ENCODE data around the gene NDUFS6.
"Not testable (repeated sequence)": the region's sequence is repeated elsewhere in the genome, so short reads cannot be mapped to it uniquely, and the experiment has no call there.

The NDUFS6 gene

DNA sequence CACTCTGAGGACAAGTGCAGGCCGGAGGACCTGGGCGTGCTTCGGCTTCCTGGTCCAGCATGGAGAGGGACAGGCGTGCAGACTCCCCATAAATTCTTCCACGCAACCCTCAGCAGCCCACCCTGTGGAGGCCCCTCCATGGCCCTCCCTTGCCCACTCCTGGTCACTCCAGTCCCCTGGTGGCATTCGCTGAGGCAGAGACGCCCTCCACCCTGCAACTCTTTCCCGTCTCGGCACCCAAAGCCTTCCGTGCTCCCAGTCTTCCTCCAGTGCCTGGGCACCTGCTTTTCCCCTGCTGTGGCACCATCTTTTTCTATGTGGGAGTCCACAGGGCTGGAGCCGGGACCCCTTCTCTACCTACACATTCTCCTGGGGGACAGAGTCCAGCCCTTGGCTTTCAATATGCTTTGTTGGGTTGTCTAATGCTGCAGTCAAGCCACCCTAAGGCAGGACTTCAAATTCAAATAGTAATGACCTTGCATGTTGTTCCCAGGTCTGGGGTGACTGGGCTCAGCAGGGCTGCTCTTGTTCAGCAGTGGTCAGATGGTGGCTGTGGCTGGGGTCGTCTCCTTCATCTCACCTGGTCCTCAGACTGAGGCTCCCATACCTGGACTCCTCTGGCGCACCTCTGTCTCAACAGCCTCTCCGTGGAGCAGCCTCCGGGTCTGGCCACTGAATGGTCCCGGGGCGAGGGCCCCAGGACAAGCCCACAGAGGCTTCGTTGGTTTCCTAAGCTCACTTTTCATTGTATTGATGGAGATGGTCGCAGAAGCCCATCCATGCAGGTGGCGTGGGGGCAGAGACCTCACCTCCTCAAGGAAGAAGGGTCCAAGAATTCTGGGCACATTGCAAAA is 16.8 kb upstream of the NDUFS6 start:
- no peak for DNase-seq

DNA sequence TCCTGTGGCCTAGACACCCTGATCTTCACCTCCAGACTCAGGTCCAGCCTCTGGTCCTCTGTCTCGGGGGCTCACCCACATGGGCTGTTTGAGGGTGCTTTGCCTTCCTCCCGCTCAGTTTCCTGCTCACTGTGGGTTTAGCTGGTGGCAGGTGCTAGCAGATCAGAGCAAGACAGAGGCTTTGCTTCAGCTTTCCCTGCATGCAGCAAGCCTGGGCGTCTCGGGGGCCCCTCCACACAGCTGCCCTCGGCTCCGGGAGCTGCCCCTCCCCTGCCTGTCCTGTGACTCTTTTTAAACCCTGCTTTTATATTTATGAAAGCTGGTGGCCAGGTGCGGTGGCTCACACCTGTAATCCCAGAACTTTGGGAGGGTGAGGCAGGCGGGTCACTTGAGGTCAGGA is 16.1 kb upstream of the NDUFS6 start:
- no peak for DNase-seq

DNA sequence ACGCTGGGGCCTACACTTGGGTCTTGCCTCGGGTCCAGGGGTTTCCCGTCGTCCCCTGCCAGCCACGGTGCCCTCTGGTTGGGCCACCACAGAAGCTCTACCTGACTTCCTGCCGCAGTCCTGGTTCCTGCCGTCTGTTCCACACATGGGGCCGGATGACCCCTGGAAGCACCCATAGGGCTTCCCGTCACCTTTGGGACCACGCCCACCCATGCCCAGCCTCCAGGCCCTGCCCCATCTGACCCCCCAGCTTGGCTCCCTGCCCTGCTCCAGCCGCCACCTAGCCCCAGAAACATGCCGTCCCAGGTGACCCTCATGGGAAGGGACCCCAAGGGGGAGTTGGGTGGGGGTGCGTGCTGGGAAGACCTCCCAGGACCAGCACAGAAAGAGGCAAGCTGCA is 15.2 kb upstream of the NDUFS6 start:
- DNase-seq = no peak

DNA sequence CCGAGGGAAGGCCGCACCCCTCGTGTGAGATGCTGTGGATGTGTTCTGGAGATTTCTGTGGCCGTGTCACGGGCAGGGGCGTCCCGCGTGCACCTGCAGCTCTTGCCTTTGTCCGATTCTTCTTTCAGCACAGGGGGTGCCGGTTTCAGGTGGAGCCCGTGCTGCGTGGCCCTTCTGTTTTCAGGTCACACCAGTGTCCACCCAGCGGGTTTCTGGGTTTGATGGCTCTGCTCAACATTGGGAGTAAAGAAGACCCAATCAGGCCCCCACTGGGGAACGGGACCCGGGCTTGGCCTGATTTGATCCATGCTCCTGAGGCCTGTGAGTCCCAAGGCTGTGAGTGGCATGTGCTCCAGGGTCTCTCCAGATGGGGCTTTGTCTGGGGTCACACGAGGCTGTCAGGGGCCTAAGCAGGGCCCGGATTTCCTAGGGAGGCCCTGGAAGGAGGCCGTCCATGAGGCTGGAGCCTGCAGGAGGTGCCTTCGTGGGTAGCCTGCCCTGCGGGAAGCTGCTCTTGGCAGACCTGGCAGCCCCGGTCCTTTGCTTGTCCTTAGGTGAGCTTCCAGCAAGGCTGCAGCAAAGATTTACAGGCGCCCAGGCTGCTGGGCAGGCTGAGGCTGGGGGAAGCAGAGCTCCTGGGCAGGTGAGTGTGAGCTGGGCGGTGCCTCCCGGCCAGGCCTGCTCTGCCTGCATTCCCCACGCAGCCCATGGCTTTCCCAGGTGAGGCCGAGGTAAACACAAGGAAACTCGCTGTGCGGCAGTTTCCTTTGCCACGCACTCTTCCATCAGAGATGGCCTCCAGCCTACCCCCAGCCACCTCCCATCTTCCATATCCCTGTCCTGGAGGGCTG is 14.4 kb upstream of the NDUFS6 start:
- DNase-seq = no peak

DNA sequence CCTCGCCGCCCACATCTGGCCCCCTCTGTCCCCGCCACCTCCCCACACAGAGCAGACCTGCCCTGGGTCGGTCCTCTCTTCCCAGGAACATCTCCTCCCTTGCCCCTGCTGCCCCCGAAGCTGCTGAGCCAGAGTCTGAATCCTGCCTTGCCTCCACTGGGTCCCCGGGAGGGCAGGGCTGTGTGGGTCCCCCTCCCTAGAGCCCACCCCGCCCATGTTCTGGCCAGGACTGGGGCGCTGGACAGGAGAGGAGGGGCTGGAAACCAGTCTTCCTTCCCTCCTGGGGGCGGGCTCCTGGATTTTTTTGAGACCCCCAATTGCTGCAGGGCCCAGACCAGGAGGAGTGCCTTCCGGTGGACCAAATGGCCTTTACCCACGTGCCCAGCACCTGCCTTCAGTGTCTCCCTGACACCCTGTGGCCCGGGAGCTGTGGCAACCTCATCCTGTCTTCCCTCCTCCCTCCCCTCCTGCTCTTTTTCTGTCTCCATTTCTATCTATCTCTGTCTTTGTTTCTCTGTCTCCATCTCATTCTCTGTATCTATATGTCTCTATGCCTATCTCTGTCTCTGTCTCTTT is 13.6 kb upstream of the NDUFS6 start:
- no peak for DNase-seq

DNA sequence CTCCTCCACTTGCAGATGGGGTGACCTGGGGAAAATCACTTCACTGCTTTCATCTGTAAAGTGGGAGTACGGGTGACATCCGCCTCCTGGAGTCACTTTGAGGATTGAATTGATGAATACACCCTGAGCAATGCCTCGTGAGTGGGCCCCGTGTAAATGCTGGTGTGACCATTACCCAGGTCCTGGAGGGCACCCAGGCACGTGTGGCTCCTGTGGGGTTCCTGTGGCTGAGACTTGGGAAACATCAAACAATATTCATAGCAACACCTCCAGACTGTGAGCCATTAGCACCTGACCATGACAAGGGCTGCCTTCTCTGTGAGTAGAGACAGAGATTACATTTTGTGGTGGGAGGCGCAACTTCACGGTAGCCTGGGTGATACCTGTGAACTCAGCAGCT is 13.0 kb upstream of the NDUFS6 start:
- DNase-seq = no peak

DNA sequence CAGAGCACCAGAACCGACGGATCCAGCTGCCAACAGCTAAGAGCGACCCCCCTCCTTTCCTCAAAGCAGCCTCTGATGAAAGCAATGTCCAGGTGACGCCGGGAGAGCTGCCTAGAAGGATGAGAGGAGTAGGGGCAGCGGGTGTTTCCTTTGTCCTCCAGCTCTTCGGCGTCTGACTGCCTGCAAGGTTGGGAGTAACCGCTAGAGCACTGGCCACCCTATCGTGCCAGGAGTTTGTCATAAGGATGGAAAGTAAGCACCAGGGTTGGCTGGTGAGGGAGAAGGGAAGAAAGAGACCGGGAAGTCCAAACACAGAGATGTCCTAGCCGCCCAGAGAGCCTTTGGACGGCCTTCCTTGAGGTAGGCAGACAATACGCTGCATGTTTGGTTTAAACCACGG is 12.4 kb upstream of the NDUFS6 start:
- no peak for DNase-seq

DNA sequence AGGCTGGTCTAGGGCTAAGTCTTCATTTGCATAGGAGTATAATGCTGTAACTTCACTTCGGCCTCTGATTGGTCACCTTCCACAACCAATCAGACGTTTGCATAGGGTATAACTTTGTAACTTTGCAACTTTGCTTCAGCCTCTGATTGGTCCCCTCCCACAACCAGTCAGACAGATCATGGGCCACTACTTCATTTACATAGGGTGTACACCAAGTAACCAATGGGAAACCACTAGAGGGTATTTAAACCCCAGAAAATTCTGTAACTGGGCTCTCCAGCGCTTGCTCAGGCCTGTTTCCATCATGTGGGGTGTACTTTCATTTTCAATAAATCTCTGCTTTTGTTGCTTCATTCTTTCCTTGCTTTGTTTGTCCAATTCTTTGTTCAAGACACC is 11.8 kb upstream of the NDUFS6 start:
- not testable (repeated sequence) for DNase-seq

DNA sequence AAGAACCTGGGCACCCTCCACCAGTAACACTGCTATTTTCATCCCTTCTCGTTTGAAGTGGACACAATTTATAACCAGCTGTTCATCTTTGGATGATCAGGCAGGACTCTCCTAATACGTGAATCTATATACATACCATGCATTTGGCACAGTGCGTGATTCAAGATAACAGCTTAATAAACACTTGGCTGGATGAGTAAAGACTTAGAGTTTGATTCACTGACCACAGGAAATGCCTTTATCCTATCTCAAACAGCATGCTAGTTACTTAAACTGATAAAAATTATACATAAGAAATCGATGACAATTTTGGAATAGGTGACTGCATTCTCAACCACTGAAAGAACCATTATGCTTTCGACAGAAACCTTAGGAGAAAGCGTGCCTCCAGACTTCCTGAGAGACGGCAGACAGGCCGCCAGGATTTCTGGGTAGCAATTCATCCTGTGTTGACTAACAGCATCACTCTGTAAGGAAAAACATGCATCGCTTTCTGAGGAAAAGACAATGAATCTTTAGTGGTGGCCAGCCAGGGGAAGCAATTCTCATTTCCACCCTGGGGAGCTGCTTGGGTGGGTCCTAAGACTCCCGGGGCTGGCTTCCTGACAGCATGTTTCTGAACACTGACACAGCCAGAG is 11.3 kb upstream of the NDUFS6 start:
- no peak for DNase-seq

DNA sequence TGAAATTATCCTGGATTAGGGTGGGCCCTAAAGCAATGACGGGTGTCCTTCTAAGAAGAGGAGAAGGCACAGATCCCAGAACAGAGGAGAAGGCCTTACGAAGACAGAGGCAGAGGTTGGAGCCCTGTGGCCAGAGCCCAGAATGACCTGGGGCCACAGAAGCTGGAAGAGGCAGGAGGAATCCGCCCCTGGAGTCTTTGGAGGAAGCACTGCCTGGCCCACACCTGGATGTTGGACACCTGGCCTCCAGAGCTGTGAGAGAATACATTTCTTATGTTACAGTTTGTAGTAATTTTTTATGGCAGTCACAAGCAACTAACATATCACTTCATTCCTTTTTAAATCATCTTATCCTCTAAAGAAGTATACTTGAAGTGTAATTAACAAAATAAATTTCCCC is 10.0 kb upstream of the NDUFS6 start:
- no peak for DNase-seq

DNA sequence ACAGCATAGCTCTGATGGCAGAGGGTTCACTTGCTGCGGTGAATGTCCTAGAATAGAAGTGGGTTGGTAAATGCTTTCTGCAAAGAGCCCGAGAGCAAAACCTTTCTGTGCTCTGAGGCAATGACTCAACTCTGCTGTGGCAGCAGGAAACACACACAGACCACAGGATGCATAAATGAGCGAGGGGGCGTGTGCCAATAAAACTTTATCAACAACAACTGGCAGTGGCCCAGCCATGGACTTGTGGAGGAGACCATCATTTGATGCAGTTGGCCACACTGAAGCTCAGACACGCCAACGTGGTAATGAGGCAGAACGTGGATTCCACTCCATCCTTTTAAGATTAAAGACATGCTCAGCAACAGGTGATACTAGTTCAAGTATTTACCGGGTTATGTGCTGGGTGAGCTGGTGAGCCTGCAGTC is 8.4 kb upstream of the NDUFS6 start:
- DNase-seq = peak; percentile 27

DNA sequence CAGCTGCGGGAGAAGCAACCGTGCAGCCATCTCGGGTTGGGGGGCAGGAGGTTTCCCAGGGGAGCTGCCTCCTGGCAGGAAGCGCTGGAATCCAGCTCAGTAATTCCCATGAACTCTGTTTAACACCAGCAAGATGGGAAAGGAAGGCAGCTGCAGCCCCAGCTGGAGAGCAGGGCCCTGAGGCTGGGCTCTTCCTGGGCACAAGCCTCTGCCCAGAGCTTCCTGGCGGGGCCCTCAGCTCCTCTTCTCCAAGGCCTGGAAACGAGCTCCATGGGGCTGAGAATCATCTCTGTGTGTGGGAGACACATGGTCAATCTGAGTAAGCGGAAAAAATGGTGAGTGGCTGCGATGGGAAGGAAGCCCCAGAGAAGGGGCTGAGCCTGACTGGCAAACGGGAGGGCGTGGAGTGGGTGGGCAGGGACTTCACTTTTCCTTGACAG is 7.9 kb upstream of the NDUFS6 start:
- no peak for DNase-seq

DNA sequence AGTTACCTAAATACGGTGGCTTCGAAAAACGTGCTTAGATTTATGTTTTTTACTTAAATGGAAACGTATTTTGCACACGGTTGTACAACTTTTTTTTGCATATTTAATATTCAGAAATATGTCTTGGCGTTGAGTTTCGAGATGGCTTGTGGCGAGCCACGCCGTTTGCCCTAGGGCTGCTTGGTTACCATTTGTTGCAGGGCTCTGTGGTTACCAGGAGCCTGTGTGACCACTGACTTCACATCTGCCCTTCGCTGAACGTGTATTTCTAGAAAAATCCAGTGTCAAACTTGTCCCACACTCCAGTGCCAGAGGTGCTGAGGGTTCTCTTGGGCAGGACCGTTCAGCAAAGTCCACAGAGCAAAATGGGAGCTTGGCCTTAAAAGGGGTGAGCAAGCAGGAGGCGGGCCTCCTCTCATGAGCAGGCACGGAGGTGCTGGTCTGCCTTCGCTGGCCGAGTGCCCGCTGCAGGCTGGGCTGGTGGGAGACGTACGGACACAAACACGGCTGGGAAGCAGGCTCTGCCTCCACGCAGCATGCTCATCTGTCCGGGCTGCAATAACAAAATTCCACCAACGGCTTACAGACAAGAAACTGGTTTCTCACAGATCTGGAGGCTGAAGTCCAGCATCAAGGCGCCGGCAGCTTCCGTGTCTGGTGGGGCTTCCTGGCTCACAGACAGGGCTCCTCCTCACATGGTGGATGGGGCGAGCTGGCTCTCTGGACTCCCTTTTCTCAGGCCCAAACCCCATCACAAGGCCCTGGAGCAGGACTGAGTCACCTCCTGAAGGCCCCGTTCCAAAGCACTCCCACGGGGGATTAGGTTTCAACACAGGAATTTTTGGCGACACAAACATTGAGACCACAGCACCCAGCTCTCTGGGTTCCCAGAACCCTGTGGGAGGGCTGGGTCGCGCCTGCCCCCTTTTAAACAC is 7.0 kb upstream of the NDUFS6 start:
- no peak for DNase-seq

DNA sequence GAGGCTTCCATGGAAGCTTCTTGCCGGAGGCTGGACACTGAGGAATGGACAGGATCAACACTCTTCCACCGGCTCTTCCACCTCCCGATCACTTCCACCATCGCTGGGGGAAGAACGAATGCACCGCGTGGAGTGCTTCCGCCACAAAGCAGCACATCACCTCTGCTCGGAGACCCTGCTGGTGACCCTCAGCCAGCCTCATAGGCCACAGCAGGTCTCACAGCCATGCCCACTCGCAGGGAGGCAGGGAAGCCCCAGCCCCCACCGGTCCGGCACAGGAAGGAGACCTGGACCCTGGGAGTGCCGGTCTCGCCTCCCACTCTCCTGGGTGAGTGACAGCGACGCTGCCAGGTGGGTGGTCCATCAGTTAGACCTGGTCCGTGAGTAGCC is 6.3 kb upstream of the NDUFS6 start:
- DNase-seq = no peak

DNA sequence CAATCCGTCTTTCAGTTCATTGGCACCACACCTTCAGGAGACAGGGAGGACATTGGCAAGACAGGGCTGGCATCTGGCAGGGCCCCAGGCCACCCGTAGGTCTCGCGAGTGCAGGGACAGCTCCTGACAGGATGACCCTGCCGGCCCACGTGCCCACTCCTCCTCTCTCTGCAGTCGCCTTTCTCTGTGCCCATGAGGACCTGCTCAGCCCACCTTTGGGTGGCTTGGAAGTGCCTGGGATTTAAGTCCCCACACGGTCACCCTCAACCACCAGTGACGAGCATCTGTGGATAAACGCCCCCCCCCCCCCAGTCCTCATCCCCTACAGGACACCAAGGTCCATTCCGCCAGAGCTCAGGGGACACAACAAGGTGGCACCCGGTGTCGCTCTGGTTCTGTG is 5.7 kb upstream of the NDUFS6 start:
- no peak for DNase-seq

DNA sequence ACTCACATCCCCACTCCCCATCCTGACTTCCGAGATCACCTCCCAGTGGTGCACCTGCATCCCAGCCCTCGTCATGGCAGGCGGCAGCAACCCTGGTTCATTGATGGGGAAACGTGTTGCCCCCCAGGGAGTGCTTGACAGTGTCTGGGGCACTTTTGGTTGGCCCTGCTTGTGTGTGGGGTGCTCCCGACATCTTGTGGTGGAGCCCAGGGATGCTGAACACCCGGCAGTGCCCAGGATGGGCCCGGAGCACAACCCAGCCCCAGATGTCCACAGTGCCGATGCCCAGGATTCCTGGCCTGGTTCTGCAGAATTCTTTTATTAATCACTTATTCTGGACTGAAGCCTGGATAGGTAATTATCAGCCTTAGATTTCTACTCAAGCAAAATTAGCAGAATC is 5.3 kb upstream of the NDUFS6 start:
- DNase-seq = no peak

DNA sequence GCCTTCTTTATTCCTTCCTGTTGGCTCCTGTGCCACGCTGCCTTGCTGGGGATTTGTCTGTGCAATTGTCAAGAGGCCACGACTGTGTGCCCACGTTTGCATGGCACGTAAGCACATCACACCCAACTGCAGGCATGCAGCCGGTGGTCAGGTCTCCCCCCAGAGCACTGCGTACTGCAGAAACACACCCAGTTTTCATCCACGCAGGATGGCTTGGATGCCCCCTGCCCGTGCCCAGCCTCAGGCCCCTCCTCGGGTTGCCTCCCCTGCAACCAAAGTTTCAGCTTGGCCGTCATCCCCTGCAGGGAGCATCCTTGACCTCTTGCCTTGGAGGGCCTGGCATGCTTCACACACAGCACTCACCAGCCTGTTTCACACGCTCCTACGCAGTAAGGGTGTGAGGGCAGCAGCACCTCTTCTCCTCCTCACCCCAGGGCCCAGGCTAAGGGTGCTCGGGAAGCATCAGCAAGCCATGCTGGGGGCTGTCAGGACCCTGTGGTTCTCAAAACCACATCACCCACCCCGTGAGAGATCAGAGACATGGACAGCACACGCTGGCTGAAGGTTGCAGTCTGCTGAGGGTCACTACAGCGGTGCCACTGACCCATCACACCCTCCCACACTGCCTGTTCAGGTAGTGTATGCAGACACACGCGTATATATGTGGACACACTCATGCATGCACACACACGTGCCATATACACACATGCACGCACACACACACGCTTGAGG is 4.7 kb upstream of the NDUFS6 start:
- DNase-seq = no peak

DNA sequence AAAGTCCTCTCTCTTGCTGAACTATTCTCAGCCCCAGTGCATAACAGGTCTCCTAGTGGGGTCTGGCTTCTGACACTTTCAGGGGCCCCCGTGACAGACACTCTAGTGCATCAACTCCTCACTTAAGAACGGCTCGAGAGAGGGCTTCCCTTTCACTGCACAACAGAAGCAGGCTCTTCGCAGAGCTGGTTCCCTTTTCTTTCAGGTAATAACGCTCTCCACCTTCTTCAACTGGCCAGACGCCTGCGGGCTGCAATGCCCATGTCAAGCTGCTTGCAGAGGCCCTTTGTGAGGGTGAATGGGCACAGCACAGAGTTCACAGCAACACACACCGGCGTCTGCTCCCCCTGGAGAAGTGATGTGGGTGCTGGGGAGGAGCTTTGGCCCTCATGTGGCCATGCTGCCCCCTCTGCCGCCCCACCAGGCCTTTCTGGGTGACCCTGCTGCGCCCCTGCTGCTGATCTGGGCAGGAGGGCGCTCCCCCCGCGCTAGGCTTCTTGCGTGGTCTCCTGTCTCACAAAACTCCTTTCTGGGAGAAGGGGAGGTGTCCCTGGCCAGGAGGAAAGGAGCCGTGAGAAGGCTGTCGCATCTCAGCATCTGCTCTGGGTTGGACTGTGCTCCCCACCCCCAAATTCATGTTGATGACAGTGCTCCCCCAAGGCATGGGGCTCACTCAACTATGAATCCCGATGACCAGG is 4.0 kb upstream of the NDUFS6 start:
- DNase-seq = no peak

DNA sequence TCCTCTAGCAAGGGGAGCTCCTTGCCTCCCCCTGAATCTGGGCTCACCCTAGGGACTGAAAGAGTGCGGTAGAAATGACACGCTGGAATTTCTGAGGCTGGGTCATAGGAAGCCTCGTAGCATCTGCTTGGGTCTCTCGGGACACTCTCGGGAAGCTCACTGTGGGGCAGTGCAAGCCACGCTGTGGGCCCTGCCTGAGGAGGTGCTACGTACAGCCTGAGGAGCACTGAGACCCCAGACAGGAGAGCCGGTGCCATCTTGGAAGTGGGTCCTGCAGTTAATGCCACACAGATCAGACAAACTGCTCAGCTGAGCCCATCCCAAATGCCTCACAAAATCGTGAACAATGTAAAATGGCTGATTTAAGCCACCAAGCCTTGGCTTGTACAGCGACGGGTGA is 3.4 kb upstream of the NDUFS6 start:
- DNase-seq = no peak

DNA sequence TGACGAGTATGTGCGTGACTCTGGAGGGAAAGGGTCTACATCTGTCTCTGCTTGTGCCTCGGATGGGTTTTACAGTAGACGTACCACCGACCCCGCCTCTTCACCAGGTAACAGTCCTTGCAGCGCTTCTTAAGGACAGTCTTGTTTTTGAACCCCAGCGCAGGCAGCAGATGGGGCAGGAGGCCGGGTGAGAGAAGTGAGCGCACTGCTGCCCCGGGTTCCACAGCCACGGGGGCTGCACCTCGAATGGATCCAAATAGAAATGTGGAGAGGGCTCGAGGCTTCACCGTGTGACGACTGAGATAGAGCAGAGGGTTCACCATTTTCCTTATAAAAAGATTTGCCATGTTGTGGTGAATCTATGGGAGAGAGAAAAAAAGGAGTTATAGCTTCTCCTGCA is 2.6 kb upstream of the NDUFS6 start:
- DNase-seq = not testable (repeated sequence)

DNA sequence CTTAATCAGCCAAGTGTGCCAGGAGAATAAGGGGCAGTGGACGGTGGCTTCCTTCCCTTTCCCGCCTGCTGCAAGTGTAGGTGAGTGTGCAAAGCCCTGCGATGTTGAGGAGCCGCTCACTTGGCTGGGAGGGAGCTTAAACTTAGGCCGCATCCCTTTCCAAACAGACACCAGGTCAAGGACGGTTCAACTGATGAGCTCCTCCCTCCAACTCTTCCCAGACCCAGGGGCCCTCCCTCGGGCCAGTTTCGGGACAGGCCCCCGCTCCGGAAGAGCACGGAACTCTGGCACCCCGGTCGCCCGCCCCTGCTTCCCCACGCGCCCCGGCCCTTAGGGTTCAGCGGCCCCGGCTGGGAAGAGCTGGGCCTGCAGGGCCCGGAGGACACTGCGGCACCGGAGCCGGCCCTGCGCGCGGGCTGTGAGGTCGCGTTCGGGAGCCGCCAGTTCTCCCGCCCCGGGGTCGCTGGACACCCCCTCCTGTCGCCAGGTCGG is 2.1 kb upstream of the NDUFS6 start:
- no peak for DNase-seq
